CD4-positive, alpha-beta T cell (primary cell): ENCODE results near the gene VPS37C. TPM values are rescaled to one million over a fixed set of nuclear protein-coding genes. Genes with fewer than 3 reads are reported as not detected.
A peak's percentile ranks its signal among the peaks of the same experiment; 100 is the strongest.
"Not testable (repeated sequence)": the region's sequence is repeated elsewhere in the genome, so short reads cannot be mapped to it uniquely, and the experiment has no call there.

Experiments used
- ATAC-seq: fragments of 200-7000 bp; cut with Tn5 transposase; one replicate; pipeline ENCODE4 v1.10.0; 2022; ENCODE audit warnings: mild to moderate bottlenecking; ENCODE audit not compliant: poor library complexity
- CTCF ChIA-PET: fragments of 350-600 bp; sonication (Branson Sonifier 250); formaldehyde crosslinking; loops from one replicate; lab custom pipeline; 2021; ENCODE audit warnings: antibody characterized with exemption, inconsistent platforms; lab: Charles Lee
- POLR2A ChIA-PET: fragments of 350-600 bp; sonication (Branson Sonifier 250); formaldehyde crosslinking; loops from one replicate; lab custom pipeline; 2021; ENCODE audit warnings: antibody characterized with exemption, inconsistent platforms; lab: Charles Lee
- DNase-seq, 14 experiments: peaks; one replicate each; pipeline ENCODE4 v3.0.0-alpha.2; 2013 to 2020; ENCODE audit warnings: mixed read lengths in 2 of 14
- H3K27ac ChIP-seq, 2 donors: one replicate each; pipeline versions ENCODE4 v1.5.1 to v1.7.0; 2013; ENCODE audit warnings: low read length in 2 of 2, low read depth in 1 of 2, mild to moderate bottlenecking in 1 of 2
- H3K27me3 ChIP-seq, 2 experiments: 1 replicate in 1 of 2; 2 replicates in 1 of 2; pipeline versions ENCODE4 v1.6.1 to v1.7.0; 2013; ENCODE audit warnings: low read length in 2 of 2, control low read depth in 1 of 2, mild to moderate bottlenecking in 1 of 2, moderate library complexity in 1 of 2; ENCODE audit not compliant: insufficient read depth in 2 of 2, control insufficient read depth in 1 of 2
- H3K36me3 ChIP-seq: one replicate; pipeline ENCODE4 v1.6.1; 2013; ENCODE audit warnings: low read length, control low read depth; ENCODE audit not compliant: insufficient read depth
- H3K4me1 ChIP-seq: one replicate; pipeline ENCODE4 v1.6.1; 2013; ENCODE audit warnings: low read length, control low read depth; ENCODE audit not compliant: insufficient read depth
- H3K4me3 ChIP-seq: one replicate; pipeline ENCODE4 v1.5.1; 2013; ENCODE audit warnings: mild to moderate bottlenecking, low read length, moderate library complexity
- H3K9me3 ChIP-seq, 2 experiments: 1 replicate in 1 of 2; 2 replicates in 1 of 2; pipeline versions ENCODE4 v1.6.1 to v1.7.0; 2013; ENCODE audit warnings: low read length in 2 of 2, mild to moderate bottlenecking in 2 of 2, control low read depth in 1 of 2, moderate library complexity in 1 of 2; ENCODE audit not compliant: control insufficient read depth in 1 of 2, insufficient read depth in 1 of 2
- H3K27ac Mint-ChIP-seq: one replicate; pipeline ENCODE4 v1.8.0; 2020; ENCODE audit warnings: mixed read lengths
- H3K27me3 Mint-ChIP-seq: one replicate; pipeline ENCODE4 v1.8.0; 2021; ENCODE audit warnings: mixed read lengths
- H3K36me3 Mint-ChIP-seq: one replicate; pipeline ENCODE4 v1.8.0; 2021; ENCODE audit warnings: low read depth, mixed read lengths
- H3K4me1 Mint-ChIP-seq: one replicate; pipeline ENCODE4 v1.8.0; 2021; ENCODE audit warnings: low read depth, mixed read lengths
- H3K4me3 Mint-ChIP-seq: one replicate; pipeline ENCODE4 v1.8.0; 2020; ENCODE audit warnings: mild to moderate bottlenecking, mixed read lengths
- H3K9me3 Mint-ChIP-seq: one replicate; pipeline ENCODE4 v1.8.0; 2020; ENCODE audit warnings: mixed read lengths
- CTCF ChIP-seq: fragments of 200-600 bp; IDR thresholded peaks from one replicate; pipeline ENCODE4 v1.8.0; 2022; ENCODE audit warnings: antibody characterized with exemption, mild to moderate bottlenecking
- intact Hi-C, 2 experiments: fragments of 100-400 bp; cut with DNase I in 1 of 2; cut with micrococcal nuclease in 1 of 2; formaldehyde crosslinking; loops; one replicate each; pipeline versions ENCODE4 v1.15.1 to v1.9.0; 2023 to 2025; cut with DNase I, micrococcal nuclease
- total RNA-seq, 174 experiments: library from RNA in 2 of 174; stranded (reverse) in 2 of 174; gene quantifications; one replicate each; pipeline ENCODE4 v1.2.3 and lab custom pipeline; 2021 to 2026

Gene VPS37C
- total RNA-seq, 2 experiments from 2014 or later, result 1.8 to 2.0 TPM

DNA sequence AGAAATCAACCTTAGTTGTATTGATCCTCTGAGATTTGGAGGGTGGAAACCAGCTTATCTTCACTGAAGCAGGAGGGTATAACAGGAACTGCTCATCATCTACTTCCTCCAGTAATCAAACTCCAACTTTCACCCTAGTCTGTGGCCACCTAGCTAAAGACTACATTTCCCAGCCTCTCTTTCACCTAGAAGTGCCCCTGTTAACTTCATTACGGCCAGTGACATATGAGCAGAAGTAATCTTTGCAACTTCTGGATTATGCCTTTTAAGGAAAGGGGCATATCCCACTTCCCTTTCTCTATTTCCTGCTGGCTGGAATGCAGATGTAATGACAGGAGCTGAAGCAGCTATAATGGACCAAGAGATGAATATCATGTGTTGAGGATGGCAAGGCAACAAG, 7.6 kb upstream of the VPS37C start:
- Mint-ChIP-seq H3K27me3 (no peaks in the 10 kb centered on the region), H3K4me3 (no peak overlapping the region)

GRCh38 chr11:61168042-61168688, 6.9 kb upstream of the VPS37C start:
- no peaks in the 10 kb centered on the region for H3K9me3 Mint-ChIP-seq
- H3K36me3 Mint-ChIP-seq, result no peaks in the 10 kb centered on the region
- Histone ChIP-seq H3K27ac (no peak overlapping the region), H3K27me3 (no peaks in the 10 kb centered on the region), H3K4me3 (no peak overlapping the region), H3K36me3 (no peaks in the 10 kb centered on the region), H3K4me1 (peaks cover 22% of the 10 kb centered on the region), H3K9me3 (peaks cover 0 to 6% of the 10 kb centered on the region in 2 experiments)
- H3K4me1 Mint-ChIP-seq, result peaks cover 39% of the 10 kb centered on the region
- H3K4me3 Mint-ChIP-seq, result no peak overlapping the region
- H3K27me3 Mint-ChIP-seq, result no peaks in the 10 kb centered on the region
- DNase-seq, result peak in 2 of 14 experiments; percentile 2 to 9
- intact Hi-C loops, result no loop called here
- ChIA-PET POLR2A (no interaction called here), CTCF (interaction anchor here (1.5 kb wide), 1 partner anchor 20 kb away, joined by 3 read pairs; no protein-coding TSS in a partner anchor)
- no peak for TF ChIP-seq CTCF
- no peak overlapping the region for H3K27ac Mint-ChIP-seq
- no peak for ATAC-seq

More for the DNA sequence above, 7.6 kb upstream of the VPS37C start:
- no peak overlapping the region for H3K27ac Mint-ChIP-seq
- peaks cover 40% of the 10 kb centered on the region for H3K4me1 Mint-ChIP-seq
- TF ChIP-seq CTCF, result no peak
- H3K36me3 Mint-ChIP-seq, result no peaks in the 10 kb centered on the region
- no peaks in the 10 kb centered on the region for H3K27me3 ChIP-seq
- H3K27ac ChIP-seq, result no peak overlapping the region
- intact Hi-C loops, result no loop called here
- peaks cover 0 to 8% of the 10 kb centered on the region in 2 experiments for H3K9me3 ChIP-seq
- H3K9me3 Mint-ChIP-seq, result no peaks in the 10 kb centered on the region
- ATAC-seq, result no peak
- DNase-seq, result no peak
- H3K36me3 ChIP-seq, result no peaks in the 10 kb centered on the region
- H3K4me3 ChIP-seq, result no peak overlapping the region
- ChIA-PET POLR2A (no interaction called here), CTCF (interaction anchor here (0.5 to 1.5 kb wide), 2 partner anchors 19 to 264 kb away, joined by 3 read pairs; no protein-coding TSS in a partner anchor)
- peaks cover 22% of the 10 kb centered on the region for H3K4me1 ChIP-seq

- H3K36me3 Mint-ChIP-seq, H3K27me3 ChIP-seq, CTCF ChIA-PET, H3K4me3 ChIP-seq, H3K27ac Mint-ChIP-seq, POLR2A ChIA-PET, H3K9me3 ChIP-seq, H3K27ac ChIP-seq, H3K27me3 Mint-ChIP-seq, H3K4me3 Mint-ChIP-seq, H3K36me3 ChIP-seq, ATAC-seq, H3K9me3 Mint-ChIP-seq, intact Hi-C loops: not testable (repeated sequence)
- peaks cover 19% of the 10 kb centered on the region for H3K4me1 ChIP-seq
- DNase-seq, result peak in 1 of 14 experiments; percentile 7
- peaks cover 42% of the 10 kb centered on the region for H3K4me1 Mint-ChIP-seq
Observed at GRCh38 chr11:61166331-61166730, 5.1 kb upstream of the VPS37C start.

DNA sequence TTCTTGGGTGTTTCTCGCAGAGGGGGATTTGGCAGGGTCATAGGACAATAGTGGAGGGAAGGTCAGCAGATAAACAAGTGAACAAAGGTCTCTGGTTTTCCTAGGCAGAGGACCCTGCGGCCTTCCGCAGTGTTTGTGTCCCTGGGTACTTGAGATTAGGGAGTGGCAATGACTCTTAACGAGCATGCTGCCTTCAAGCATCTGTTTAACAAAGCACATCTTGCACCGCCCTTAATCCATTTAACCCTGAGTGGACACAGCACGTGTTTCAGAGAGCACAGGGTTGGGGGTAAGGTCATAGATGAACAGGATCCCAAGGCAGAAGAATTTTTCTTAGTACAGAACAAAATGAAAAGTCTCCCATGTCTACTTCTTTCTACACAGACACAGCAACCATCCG, 4.6 kb upstream of the VPS37C start:
- H3K4me3 ChIP-seq, ATAC-seq, H3K27ac Mint-ChIP-seq, DNase-seq, POLR2A ChIA-PET, intact Hi-C loops, H3K4me3 Mint-ChIP-seq, H3K27me3 ChIP-seq, H3K27ac ChIP-seq, H3K9me3 ChIP-seq, H3K36me3 Mint-ChIP-seq, H3K9me3 Mint-ChIP-seq, H3K36me3 ChIP-seq, H3K27me3 Mint-ChIP-seq, CTCF ChIA-PET: not testable (repeated sequence)
- peaks cover 21% of the 10 kb centered on the region for H3K4me1 ChIP-seq
- H3K4me1 Mint-ChIP-seq, result peaks cover 44% of the 10 kb centered on the region
